ENCODE data around the gene CFAP20. TPM values are rescaled to one million over a fixed set of nuclear protein-coding genes. Genes with fewer than 3 reads are reported as not detected.

CFAP20 gene
- total RNA-seq, 4 donors from 2014 or later, result 12.5 to 31.2 (median 23.5) TPM

- Histone ChIP-seq H3K4me3 (no peak overlapping the region), H3K4me1 (no peaks in the 10 kb centered on the region), H3K27me3 (no peaks in the 10 kb centered on the region), H3K36me3 (peaks cover 0 to 28% (median 22%) of the 10 kb centered on the region in 4 donors), H3K27ac (replicated peaks in 1 of 4) (no peak overlapping the region), H3K9me3 (no peaks in the 10 kb centered on the region)
- no peak for DNase-seq (ENCODE audit: extremely low spot score)
- 83% methylated on average over 2 of the region's 2 CpGs for WGBS
- TF ChIP-seq CTCF (IDR thresholded peaks at IDR 0.05) (no peak), EP300 (IDR thresholded peaks at IDR 0.05) (no peak), POLR2A (IDR thresholded peaks at IDR 0.05; ENCODE audit: low read depth) (no peak), POLR2AphosphoS5 (IDR thresholded peaks at IDR 0.05) (no peak)
- intact Hi-C loops (cut with DNase I), result no loop called here
Measured at GRCh38 chr16:58154345-58154744, 25.2 kb upstream of the CFAP20 start.

GRCh38 chr16:58152246-58152868, 23.2 kb upstream of the CFAP20 start:
- H3K27me3 ChIP-seq, result no peaks in the 10 kb centered on the region
- 91% methylated on average over 8 of the region's 8 CpGs for WGBS
- TF ChIP-seq CTCF (IDR thresholded peaks at IDR 0.05), result no peak

GRCh38 chr16:58148526-58148925, 19.3 kb upstream of the CFAP20 start:
- Histone ChIP-seq H3K9me3 (no peaks in the 10 kb centered on the region), H3K4me3 (no peak overlapping the region), H3K36me3 (no peaks in the 10 kb centered on the region), H3K4me1 (no peaks in the 10 kb centered on the region), H3K27me3 (no peaks in the 10 kb centered on the region), H3K27ac (replicated peaks in 1 of 4) (no peak overlapping the region)
- no peak for DNase-seq (ENCODE audit: extremely low spot score)
- 85% methylated on average over 1 of the region's 1 CpG for WGBS
- intact Hi-C loops (cut with DNase I), result no loop called here
- no peak for TF ChIP-seq EP300 (IDR thresholded peaks at IDR 0.05)
- TF ChIP-seq POLR2AphosphoS5 (IDR thresholded peaks at IDR 0.05), result no peak
- TF ChIP-seq CTCF (IDR thresholded peaks at IDR 0.05), result no peak
- TF ChIP-seq POLR2A (IDR thresholded peaks at IDR 0.05; ENCODE audit: low read depth), result no peak

More at GRCh38 chr16:58152246-58152868, 23.2 kb upstream of the CFAP20 start:
- Histone ChIP-seq H3K4me3 (no peak overlapping the region), H3K36me3 (peaks cover 0 to 9% (median 4%) of the 10 kb centered on the region in 4 donors), H3K4me1 (no peaks in the 10 kb centered on the region), H3K9me3 (no peaks in the 10 kb centered on the region), H3K27ac (replicated peaks in 1 of 4) (no peak overlapping the region)
- no peak for DNase-seq (ENCODE audit: extremely low spot score)
- intact Hi-C loops (cut with DNase I), result no loop called here

- no peaks in the 10 kb centered on the region for H3K27me3 ChIP-seq
- no peak for DNase-seq (ENCODE audit: extremely low spot score)
- no peak overlapping the region for H3K27ac ChIP-seq (replicated peaks in 1 of 4)
- intact Hi-C loops (cut with DNase I), result no loop called here
- H3K4me3 ChIP-seq, result no peak overlapping the region
- no peaks in the 10 kb centered on the region for H3K4me1 ChIP-seq
- TF ChIP-seq POLR2A (IDR thresholded peaks at IDR 0.05; ENCODE audit: low read depth), result no peak
- no peak for TF ChIP-seq CTCF (IDR thresholded peaks at IDR 0.05)
- no peak for TF ChIP-seq EP300 (IDR thresholded peaks at IDR 0.05)
- TF ChIP-seq POLR2AphosphoS5 (IDR thresholded peaks at IDR 0.05), result no peak
- WGBS, result 77% methylated on average over 2 of the region's 2 CpGs
- H3K36me3 ChIP-seq, result no peaks in the 10 kb centered on the region
- no peaks in the 10 kb centered on the region for H3K9me3 ChIP-seq
Measured at GRCh38 chr16:58148099-58148498, 18.9 kb upstream of the CFAP20 start.

- peaks cover 0 to 18% (median 9%) of the 10 kb centered on the region in 4 donors for H3K9me3 ChIP-seq
- no peaks in the 10 kb centered on the region for H3K27me3 ChIP-seq
- TF ChIP-seq POLR2AphosphoS5 (IDR thresholded peaks at IDR 0.05) (no peak), POLR2A (IDR thresholded peaks at IDR 0.05; ENCODE audit: low read depth) (no peak), EP300 (IDR thresholded peaks at IDR 0.05) (no peak), CTCF (IDR thresholded peaks at IDR 0.05) (no peak)
- H3K27ac ChIP-seq (replicated peaks in 1 of 4), result no peak overlapping the region
- peaks cover 0 to 3% (median 0%) of the 10 kb centered on the region in 4 donors for H3K36me3 ChIP-seq
- no peaks in the 10 kb centered on the region for H3K4me1 ChIP-seq
- H3K4me3 ChIP-seq, result no peak overlapping the region
- intact Hi-C loops (cut with DNase I), result no loop called here
- no peak for DNase-seq (ENCODE audit: extremely low spot score)
Measured at GRCh38 chr16:58138852-58139251, 9.7 kb upstream of the CFAP20 start.

Measured in esophagus muscularis mucosa (tissue), 4 donors.